PFSK-1 (cell line): ENCODE data around the gene CPXM1.

Experiments
- FOXP2 ChIP-seq: optimal IDR thresholded peaks from 2 replicates; pipeline ENCODE3; 2011; ENCODE audit warnings: borderline replicate concordance, control low read depth, inconsistent platforms; ENCODE audit not compliant: insufficient read depth; ENCODE audit errors: extremely low read length, extremely low read depth
- POLR2AphosphoS5 ChIP-seq: IDR thresholded peaks from 2 replicates; pipeline ENCODE4 v1.6.1; 2012; ENCODE audit warnings: low read depth, mild to moderate bottlenecking, control low read depth, low read length, moderate library complexity
- SIN3A ChIP-seq: IDR thresholded peaks from 2 replicates; pipeline ENCODE4 v1.6.1; 2012; ENCODE audit warnings: mild to moderate bottlenecking, low read length, moderate library complexity, borderline replicate concordance; ENCODE audit not compliant: insufficient read depth
- TAF1 ChIP-seq: IDR thresholded peaks from 2 replicates; pipeline ENCODE4 v1.6.1; 2012; ENCODE audit warnings: low read length, control low read depth, borderline replicate concordance; ENCODE audit not compliant: insufficient read depth
- TF ChIP-seq, protein P1 (sequence below), 2 experiments: IDR thresholded peaks; 2 replicates each; pipeline versions ENCODE4 v1.6.1 to v1.8.0; 2011 to 2012; ENCODE audit warnings: low read depth in 2 of 2, low read length in 2 of 2, control low read depth in 1 of 2, inconsistent platforms in 1 of 2, mild to moderate bottlenecking in 1 of 2, moderate library complexity in 1 of 2; ENCODE audit not compliant: insufficient read depth in 1 of 2

Gene CPXM1

DNA sequence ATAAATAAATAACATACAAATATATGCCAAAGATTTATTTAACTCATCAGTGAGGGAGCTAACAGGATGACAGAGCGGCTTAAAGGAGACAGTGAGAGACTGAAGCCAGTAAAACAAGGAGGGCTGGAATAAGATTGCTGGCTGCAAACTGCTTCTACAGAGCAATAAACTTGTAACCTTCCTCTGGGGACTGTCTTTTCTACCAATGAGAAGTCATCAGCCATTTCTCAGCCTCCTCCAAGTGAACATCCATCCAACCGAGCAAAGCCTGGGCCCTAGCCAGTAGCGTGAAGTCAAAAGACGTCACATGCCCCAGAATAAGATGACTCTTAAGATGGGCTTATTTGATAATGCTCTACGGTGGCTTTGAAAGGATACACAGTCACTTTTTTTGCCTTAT lies 42.5 kb downstream of the CPXM1 start:
- TF ChIP-seq POLR2AphosphoS5 (no peak), SIN3A (no peak), TAF1 (no peak), FOXP2 (no peak)
- TF ChIP-seq, protein P1, sequence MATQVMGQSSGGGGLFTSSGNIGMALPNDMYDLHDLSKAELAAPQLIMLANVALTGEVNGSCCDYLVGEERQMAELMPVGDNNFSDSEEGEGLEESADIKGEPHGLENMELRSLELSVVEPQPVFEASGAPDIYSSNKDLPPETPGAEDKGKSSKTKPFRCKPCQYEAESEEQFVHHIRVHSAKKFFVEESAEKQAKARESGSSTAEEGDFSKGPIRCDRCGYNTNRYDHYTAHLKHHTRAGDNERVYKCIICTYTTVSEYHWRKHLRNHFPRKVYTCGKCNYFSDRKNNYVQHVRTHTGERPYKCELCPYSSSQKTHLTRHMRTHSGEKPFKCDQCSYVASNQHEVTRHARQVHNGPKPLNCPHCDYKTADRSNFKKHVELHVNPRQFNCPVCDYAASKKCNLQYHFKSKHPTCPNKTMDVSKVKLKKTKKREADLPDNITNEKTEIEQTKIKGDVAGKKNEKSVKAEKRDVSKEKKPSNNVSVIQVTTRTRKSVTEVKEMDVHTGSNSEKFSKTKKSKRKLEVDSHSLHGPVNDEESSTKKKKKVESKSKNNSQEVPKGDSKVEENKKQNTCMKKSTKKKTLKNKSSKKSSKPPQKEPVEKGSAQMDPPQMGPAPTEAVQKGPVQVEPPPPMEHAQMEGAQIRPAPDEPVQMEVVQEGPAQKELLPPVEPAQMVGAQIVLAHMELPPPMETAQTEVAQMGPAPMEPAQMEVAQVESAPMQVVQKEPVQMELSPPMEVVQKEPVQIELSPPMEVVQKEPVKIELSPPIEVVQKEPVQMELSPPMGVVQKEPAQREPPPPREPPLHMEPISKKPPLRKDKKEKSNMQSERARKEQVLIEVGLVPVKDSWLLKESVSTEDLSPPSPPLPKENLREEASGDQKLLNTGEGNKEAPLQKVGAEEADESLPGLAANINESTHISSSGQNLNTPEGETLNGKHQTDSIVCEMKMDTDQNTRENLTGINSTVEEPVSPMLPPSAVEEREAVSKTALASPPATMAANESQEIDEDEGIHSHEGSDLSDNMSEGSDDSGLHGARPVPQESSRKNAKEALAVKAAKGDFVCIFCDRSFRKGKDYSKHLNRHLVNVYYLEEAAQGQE (IDR thresholded peaks at IDR 0.05; ENCODE audit: insufficient read depth in 1 of 2, low read depth in 2 of 2, low read length in 2 of 2) = no peak

GRCh38 chr20:2757001-2757400 lies 43.4 kb downstream of the CPXM1 start:
- TF ChIP-seq FOXP2 = no peak

DNA sequence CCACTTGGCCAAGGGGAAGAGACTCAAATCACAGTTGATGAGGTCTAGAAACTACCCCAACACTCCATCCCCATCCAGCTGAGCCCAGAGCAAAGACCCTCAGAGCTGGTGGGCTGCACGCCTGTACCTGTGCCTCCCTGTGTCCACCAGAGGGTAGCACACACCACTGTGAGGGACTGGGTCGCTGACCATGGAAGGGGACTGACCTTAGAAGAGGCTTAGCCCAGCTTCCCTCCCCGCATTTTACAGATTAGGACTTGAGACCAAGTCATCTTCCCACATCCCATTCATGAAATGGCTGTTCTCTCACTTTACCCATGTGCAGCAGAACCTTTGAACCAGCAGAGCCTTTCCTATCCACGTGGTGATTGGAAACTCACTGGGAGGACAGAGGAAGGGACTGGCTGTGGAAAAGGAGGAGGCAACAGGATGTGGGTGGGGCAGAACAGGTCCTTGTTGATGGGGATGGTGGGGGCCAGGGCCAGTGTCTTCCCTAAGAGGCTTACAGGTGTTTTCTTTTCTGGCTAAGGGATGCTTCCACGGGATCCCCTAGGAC lies 44.3 kb downstream of the CPXM1 start:
- TF ChIP-seq, protein P1 (IDR thresholded peaks at IDR 0.05; ENCODE audit: insufficient read depth in 1 of 2, low read depth in 2 of 2, low read length in 2 of 2) = peak in 1 of 2 experiments; percentile 54; a peak in 1 of 4 replicates
- no peak for TF ChIP-seq TAF1
- peak; percentile 45 for TF ChIP-seq FOXP2

- TF ChIP-seq POLR2AphosphoS5 = no peak
- TF ChIP-seq FOXP2 = no peak
- TF ChIP-seq, protein P1 (IDR thresholded peaks at IDR 0.05; ENCODE audit: insufficient read depth in 1 of 2, low read depth in 2 of 2, low read length in 2 of 2) = no peak
- TF ChIP-seq TAF1 = no peak
- no peak for TF ChIP-seq SIN3A
Observed at GRCh38 chr20:2755451-2756055, 44.9 kb downstream of the CPXM1 start.

DNA sequence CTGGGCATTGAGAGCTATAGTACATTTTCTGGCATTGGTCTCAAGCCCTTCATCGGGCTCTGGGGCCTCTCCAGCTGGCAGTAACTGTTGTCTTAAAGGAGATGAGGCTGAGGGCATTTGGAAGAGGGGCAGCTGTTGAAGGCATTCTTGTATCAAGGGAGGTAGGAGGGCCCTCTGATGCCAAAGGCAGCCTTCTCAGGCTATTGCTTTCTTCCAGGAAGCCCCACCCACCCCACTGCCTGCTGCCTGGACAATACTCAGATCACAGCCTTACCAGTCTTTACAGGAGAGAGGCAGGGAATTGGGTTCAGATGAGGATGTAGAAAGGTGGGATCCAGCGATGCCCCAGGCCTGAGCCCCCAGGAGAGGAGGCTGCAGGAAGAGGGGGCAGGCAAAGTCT lies 46.0 kb downstream of the CPXM1 start:
- no peak for TF ChIP-seq POLR2AphosphoS5
- TF ChIP-seq, protein P1 (IDR thresholded peaks at IDR 0.05; ENCODE audit: insufficient read depth in 1 of 2, low read depth in 2 of 2, low read length in 2 of 2) = no peak
- no peak for TF ChIP-seq TAF1
- no peak for TF ChIP-seq FOXP2
